ENCODE data around the gene ADA.

Gene ADA

GRCh38 chr20:44630297-44630696 is 21.2 kb downstream of the ADA start:
- no peak for TF ChIP-seq CTCF (IDR thresholded peaks at IDR 0.05; ENCODE audit: insufficient read depth, low read depth, low read length, missing control alignments)
- DNase-seq (ENCODE audit: low read depth): no peak
- no peak overlapping the region for H3K4me3 ChIP-seq (ENCODE audit: low read length)

- DNase-seq (ENCODE audit: low read depth): no peak
- no peak overlapping the region for H3K4me3 ChIP-seq (ENCODE audit: low read length)
- TF ChIP-seq CTCF (IDR thresholded peaks at IDR 0.05; ENCODE audit: insufficient read depth, low read depth, low read length, missing control alignments): no peak
These were observed 22.0 kb downstream of the ADA start for GRCh38 chr20:44629542-44629941.

GRCh38 chr20:44629017-44629385 is 22.5 kb downstream of the ADA start:
- H3K4me3 ChIP-seq (ENCODE audit: low read length): no peak overlapping the region
- TF ChIP-seq CTCF (IDR thresholded peaks at IDR 0.05; ENCODE audit: insufficient read depth, low read depth, low read length, missing control alignments): no peak
- no peak for DNase-seq (ENCODE audit: low read depth)

- no peak overlapping the region for H3K4me3 ChIP-seq (ENCODE audit: low read length)
- DNase-seq (ENCODE audit: low read depth): no peak
- TF ChIP-seq CTCF (IDR thresholded peaks at IDR 0.05; ENCODE audit: insufficient read depth, low read depth, low read length, missing control alignments): no peak
These were observed 24.0 kb downstream of the ADA start for GRCh38 chr20:44627364-44628010.

GRCh38 chr20:44626278-44626677 is 25.2 kb downstream of the ADA start:
- no peak overlapping the region for H3K4me3 ChIP-seq (ENCODE audit: low read length)
- no peak for TF ChIP-seq CTCF (IDR thresholded peaks at IDR 0.05; ENCODE audit: insufficient read depth, low read depth, low read length, missing control alignments)
- DNase-seq (ENCODE audit: low read depth): no peak

- no peak for TF ChIP-seq CTCF (IDR thresholded peaks at IDR 0.05; ENCODE audit: insufficient read depth, low read depth, low read length, missing control alignments)
- H3K4me3 ChIP-seq (ENCODE audit: low read length): no peak overlapping the region
- DNase-seq (ENCODE audit: low read depth): no peak
These were observed 26.1 kb downstream of the ADA start for GRCh38 chr20:44625361-44625760.

GRCh38 chr20:44624743-44625271 is 26.7 kb downstream of the ADA start:
- no peak for TF ChIP-seq CTCF (IDR thresholded peaks at IDR 0.05; ENCODE audit: insufficient read depth, low read depth, low read length, missing control alignments)
- H3K4me3 ChIP-seq (ENCODE audit: low read length): no peak overlapping the region
- DNase-seq (ENCODE audit: low read depth): no peak

Data from epithelial cell of esophagus (primary cell).